DMS53 treated with DMSO at 0.1 percent for 48 hours (cell line): Measurements from ENCODE around the gene NACC2.
"Not testable (repeated sequence)": the region's sequence is repeated elsewhere in the genome, so short reads cannot be mapped to it uniquely, and the experiment has no call there.

Experiments used
- DNase-seq: peaks from one replicate; lab custom pipeline; 2025; ENCODE audit not compliant: unreplicated experiment; lab: John Stamatoyannopoulos, UW

Gene NACC2

DNA sequence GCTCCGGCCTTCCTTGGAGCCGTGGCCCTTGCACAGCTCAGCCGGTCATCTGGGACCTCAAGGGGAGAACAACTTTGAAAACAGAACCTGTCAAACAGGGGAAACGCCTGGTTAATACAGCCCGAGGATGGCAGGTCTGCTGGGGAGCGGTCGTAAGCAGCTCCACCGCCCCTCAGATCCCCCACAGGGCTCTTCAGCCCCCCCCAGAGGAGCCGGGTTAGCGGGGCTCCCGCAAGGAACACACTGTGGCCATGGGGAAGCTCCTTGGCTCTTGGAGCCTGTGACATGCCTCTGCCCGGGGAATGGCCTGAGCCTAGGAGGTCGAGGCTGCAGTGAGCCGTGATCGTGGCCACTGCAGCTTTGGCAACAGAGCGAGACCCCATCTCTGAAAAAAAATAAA lies 16.8 kb upstream of the NACC2 start:
- DNase-seq = no peak

DNA sequence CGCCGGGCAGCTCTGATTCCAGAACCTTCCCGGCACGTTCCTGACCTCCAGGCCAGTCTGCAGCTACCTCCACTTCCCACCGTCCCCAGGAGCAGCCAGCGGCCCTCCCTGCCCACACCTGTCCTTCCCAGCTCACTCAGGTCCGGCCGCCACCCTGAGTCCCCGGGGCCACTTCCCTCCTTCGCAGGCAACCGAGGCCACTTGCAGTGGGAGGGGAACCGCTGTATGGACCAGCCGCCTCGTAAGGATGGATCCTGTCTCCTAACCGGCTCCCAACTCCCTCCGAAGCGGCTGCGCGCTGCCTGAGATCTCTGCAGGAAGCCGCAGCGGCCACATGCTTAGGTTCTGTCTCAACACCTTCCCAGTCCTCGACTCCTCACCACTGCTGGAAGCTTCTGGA lies 16.1 kb upstream of the NACC2 start:
- DNase-seq = no peak

DNA sequence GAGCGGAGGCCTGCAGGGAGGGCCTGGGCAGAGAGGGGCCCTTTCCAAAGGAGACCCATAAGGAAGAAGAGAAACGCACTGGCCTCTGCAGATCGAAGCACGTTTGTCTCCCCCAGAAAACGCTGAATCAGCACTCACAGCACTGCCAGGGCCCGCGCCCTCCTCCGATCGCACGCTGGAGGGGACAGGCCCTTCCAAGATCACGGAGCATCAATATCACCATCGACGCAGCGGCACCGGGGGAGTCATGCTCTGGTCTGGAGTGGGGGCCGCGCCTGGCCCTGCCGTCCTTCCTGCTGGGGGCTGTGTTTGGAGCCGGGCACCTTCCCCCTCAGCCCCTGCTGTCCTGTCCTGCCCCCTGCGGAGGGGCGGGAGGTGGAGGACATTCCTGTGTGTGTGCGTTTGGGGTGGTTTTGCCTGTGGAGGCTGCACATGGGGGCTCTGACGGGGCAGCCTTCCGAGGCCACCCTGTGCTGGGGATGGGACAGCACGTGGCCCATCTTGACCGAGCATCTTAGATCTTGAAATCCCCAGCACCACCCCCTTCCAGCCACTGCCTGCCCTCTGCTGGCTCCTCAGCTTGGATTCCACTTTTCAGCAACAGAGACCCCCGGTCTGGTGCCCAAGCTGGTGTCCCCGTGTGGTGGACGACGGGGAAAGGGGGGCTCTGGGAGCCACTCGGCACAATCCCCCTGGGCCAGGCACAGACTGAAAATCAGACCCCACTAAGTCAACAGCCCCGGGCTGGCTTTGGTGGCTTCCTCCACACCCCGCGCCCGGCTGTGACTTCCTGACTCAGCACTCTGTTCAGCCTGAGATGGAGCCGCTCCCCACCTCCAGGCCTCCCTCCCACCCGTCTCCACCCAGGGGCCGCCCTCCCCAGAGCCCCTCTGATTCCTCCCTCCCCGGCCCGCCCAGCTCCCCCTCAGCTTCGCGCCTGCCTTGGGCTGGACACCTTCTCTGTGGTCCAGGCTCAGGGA lies 15.3 kb upstream of the NACC2 start:
- peak; percentile 58 for DNase-seq

DNA sequence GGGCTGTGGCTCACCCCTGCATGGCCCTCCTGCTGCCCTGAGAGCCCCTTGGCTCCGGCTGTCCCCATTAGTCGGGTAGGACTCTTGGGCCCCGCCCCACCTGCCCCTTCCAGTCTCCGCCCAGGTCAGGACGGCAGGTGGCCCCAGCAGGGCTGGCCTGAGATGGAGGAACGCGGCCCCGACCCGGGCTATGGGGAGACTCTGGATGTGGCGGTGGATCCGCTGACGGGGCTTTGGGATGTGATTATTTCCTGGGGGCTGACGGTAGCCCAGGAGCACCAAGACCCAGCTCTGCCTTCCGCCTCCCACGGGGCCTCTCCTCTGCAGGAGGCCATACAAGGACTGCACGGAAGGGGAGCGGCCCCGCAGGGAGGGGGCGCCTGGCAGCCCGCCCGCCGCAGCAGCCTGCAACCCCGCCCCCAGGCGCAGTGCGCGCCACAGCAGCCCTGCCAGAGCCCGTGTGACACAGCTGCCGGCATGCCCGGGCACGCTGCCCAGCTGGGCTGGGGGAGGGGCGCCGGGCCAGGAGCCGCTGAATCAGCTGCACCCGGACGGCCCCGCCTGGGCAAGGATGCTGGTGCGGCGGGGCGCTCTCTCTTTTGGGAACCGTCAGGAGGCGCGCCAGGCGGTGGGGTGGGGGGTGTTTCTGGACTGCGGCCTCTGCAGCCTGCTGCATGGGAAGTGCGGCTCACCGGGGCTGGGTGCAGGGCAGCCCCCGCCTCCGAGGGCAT lies 14.4 kb upstream of the NACC2 start:
- DNase-seq = peak; percentile 93

DNA sequence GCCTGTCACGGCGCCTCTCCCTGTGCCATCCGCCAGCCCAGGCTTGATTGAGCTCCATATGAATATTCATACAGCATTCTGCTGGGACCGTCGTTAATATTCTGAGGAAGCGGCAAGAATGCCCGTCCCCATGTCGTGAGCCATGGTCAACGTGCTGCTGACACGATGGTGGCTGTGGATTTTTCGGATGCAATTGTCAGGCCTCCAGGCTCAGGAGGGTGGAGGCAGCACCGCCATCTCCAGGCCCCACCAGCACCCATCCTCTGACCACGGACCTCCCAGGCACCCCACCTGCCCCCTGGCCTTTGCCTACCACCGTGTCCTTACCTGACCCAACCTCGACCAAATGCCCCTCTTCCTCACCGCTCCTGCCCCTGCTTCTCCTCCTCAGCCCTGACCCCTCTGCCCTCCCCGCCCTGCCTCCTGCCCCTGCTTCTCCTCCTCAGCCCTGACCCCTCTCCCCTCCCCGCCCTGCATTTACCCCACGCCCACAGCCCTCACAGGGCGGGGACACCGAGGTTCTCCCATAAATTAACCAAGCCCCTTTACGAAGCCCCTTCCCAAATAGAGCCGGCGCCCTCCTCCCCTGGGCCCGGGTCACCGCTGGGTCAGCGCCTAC lies 13.7 kb upstream of the NACC2 start:
- no peak for DNase-seq

DNA sequence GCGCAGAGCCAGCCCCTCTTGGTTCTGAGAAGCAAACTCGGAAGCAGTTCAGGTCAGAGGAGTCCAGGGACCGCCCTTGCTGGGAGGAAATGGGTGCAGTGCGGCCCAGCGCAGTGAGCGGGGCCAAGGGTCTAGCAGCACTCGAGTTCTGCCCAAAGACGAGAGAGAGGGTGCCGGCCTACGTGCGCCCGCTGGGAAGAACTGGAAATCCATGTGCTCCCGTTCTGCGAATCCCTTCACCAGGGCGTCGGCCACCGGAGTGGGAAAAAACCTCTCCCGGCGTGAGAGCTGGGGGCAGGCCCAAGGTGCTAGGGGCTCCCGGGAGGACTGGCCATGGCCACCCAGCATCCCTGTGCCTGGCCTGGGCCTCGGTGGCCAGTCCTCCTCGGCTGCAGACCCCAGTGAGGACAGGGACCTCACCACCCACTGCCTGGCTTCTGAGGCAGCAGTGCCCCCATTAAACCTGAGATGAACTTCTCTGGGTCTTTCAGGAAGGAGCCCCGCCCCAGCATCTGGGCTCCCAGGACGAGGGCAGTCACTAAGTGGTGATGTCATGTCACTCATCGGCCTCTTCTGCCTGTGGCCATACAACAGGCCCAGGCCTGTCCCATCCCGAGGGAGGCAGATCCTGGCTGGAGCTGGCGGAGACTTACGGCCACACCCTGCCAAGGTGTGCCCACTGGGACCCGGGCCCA lies 13.0 kb upstream of the NACC2 start:
- peak; percentile 93 for DNase-seq

DNA sequence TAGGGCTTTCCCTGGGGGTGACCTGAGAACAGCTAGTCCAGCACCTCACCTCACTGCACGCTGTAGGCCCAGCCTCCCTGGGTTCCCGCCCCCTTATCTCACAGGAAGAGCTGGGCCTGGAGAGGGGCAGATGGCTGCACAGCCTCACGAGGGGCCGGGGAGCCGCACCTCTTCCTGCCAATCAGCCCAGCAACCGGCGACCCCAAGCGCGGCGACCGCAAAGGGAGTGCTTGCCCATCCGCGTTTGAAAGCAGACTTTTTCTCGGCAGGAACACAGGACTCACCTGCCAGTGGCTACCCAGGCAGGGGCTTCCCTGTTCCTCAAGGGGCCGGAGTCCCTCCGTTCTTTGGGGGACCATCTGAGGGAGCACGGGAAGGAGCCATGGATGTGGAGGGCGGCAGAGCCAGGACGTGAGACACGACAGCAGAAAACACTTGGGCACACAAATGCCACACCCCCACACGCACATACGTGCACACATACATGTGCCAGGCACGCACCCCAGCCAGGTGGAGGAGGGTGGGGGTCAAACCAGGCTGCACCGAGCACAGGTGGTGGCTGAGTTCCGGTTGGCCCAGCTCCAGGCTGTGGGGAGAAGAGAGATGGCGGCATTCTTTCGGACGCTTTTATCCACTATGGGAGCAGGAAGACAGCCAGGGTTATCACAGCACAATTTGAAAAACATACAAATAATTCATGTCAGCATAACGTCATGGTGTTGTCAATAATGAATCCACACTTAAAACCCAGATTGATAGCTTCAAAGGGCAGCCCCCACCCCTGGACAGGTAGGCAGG lies 12.3 kb upstream of the NACC2 start:
- DNase-seq = peak; percentile 68

DNA sequence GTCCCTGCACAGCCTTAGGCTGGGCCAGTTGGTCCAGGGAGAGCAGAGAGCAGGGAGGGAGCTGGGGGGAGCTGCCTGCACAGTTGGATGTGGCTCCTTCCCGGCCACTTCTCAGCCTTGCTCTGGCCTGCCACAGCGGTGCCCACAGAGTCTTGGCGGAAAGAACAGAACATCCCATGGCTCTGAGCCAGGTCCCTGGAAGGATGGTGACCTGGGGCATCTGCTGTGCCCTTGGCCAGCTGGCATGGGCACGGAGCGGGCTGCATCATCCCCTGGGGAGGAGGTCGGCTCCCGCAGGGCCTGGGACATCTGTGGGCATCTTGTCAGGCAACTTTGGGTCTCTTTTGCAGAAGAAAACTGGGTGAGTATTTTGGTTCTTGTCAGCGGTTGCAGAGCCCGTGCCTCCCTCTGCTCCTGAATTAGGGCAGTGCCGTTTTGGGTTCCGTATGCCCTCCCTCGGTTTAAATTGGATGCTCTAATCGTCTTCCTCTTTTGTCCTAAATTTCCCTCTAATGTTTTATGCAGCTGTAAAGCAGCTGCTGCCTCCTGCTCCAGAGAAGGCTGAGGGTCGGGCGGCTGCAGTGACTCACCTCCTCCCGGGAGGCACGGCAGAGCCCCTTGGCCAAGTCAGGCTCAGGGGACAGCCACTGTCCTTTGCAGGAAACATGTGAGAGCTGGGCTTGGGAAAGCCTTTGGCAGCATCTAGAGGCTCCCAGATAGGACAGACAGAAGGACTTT lies 10.5 kb upstream of the NACC2 start:
- DNase-seq = no peak

DNA sequence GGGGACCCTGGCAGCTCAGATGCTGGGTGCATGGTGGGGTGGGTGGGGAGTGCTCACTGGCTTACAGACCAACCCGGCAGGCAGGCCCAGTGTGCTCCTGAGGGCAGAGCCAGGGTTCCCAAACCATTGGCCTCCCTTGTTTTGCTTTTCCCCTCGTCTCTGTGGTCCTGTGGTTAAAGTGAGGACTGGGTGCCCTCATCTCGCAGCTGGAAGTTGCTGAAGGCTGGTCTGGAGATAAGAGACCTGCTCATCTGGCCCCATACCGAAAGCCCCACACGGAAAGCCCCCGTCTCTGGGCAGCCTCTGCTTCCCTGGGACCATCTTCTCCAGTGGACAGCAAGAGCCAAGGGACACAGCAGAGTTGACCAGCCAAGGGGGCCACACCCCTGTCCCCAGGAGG lies 9.8 kb upstream of the NACC2 start:
- no peak for DNase-seq

DNA sequence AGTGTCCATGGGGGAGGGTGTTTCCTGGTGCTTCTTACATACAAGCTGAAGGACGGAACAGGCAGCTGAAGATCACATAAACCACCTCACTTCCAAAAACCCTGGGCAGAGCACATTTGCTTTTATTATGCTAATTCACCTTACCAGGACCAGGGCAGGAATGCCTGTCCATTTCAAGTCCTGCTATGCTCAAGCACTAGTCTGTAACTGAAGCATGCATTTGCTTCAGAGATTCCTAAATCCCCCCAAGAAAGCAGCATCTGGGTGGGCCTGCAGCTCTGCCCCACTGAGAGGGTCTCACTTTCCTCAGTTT lies 9.4 kb upstream of the NACC2 start:
- no peak for DNase-seq

DNA sequence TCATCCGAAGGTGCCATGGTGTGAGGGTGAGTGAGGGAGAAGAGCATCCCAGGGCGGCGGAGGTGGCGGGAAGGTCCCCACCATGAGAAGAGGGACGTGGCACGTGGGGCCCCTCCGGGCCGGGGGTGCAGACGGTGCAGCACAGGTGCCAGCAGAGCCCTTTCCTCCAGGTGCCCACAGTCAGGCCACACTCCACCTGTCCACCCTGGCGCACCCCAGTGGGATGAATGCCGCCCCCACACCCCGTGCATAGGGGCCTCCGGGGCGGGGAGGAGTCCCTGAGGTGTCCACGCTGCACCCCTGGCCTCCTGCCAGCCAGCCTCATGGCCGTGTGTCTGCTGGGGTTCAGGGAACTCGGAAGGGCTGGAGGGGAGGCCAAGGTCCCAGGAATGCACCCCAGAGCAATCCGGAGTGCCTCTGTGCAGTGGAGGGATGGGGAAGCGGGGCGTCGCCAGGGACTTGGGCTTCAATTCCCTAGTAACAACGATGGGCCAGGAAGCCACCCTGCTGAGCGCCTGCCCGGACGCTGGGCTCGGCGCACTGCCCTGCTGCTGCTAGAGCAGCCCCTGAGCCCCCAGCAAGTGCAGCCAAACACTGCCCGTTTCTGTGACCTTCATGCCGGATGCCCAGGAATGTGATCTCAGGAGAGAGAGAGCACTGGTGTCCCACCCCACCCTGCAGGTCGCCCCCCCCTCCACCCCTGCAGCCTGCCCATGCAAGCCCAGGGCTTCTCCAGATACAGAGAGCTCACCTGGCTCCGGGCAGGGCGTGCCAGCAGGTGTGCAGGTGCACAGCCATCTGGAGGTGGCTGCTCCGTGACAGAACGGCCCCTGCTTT lies 8.8 kb upstream of the NACC2 start:
- DNase-seq = peak; percentile 88

DNA sequence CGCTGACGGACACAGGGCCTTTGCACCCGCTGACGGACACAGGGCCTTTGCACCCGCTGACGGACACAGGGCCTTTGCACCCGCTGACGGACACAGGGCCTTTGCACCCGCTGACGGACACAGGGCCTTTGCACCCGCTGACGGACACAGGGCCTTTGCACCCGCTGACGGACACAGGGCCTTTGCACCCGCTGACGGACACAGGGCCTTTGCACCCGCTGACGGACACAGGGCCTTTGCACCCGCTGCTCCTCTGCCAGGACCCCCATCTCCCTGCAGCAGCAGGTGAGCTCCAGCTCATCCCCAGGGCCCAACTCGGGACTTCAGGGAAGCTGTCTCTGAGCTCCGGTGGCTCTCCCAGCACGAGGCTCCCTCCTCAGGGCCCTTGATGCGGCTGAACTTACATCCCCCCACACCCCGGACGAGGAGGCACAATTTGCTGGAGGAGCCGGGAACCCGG lies 6.6 kb upstream of the NACC2 start:
- DNase-seq = not testable (repeated sequence)

DNA sequence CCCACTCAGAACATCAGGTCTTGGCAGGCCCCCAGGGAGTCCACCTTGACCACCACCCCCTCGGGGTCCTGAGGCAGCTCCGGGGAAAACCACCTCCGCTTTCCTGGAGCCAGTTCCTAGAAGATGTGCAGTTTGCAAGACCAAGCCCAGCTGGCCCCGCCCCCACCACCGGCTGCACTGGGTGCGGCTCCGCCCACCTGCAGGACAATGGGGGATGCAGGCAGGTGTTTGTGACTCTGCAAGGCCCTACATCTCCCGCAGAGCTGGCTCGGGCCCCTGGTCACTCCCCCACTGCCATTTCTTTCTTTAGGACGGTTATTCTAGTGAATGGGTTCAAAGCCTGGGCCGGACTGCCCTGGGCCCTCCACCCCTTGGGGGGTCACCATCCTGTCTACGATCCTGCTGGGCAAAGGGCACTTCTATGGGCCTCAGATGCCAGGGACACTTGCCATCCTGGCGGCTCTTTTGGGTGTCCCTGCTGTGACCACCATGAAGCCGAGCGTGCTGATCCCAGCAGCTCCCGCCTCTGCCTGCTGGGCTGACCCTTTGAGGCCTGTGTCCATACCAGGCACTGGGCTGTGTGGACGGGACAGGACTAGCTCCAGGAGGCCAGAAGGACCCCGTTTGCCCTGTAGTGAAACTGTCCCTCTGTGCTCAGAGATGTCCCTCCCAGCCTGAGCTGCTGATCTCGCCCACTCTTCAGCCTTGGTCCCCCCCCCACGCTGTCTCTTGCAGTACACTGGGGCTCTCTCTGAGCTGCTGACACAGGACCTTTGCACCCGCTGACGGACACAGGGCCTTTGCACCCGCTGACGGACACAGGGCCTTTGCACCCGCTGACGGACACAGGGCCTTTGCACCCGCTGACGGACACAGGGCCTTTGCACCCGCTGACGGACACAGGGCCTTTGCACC lies 5.9 kb upstream of the NACC2 start:
- peak; percentile 59 for DNase-seq

DNA sequence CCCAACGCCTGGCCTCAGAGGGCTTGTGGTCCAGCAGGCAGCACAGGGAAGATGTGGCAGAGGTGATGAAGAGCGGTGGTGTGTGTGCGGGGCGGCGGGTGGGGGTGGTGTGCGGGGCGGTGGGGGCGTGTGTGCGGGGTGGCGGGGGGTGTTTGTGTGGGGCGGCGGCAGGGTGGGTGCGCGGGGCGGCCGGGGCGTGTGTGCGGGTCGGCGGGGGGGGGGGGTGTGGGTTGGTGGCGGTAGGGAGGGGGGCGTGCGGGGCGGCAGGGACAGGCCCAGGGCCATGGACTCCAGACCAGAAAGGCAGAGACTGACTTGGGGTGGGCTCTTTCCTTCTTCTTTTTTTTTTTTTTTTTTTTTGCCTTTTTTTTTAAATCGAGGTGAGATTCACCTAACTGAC lies 4.5 kb upstream of the NACC2 start:
- no peak for DNase-seq

DNA sequence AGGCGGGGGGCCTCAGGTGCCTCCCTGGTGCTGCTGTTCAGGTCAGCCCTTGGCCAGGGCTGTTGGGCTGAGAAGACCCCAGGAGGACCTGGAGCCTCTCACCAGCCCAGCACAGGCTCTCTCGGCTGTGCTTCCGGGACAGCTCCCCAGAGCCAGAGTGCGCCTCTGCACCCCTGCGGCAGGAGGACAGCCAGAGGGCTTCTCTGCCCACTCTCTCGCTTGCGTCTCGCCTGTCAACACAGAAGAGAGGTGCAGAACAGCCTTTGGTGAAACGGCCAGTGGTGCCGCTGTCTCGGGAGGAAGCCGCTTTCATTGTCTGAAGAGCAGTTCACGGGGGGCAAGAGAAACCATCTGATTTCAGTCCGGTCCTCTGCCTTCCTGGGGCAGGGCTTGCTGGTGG lies 3.8 kb upstream of the NACC2 start:
- DNase-seq = no peak

DNA sequence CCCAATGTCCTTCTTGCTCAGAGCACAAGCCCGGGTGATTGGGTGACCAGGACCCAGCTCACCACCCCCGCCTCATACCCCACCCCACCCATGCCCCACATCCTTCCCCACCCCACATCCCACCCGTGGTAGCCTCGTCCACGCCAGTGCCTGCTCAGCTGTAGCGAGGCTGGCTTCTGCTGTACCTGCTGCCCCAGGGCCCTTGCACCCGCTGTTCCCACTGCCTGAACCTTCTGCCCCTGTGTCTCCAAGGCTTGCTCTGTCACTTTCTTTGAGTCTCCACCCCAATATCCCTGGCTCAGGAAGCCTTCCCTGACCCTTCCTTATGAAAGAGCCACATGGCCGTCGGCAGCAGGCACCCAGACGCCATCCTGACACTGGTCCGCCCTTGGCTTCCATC lies 3.1 kb upstream of the NACC2 start:
- no peak for DNase-seq

DNA sequence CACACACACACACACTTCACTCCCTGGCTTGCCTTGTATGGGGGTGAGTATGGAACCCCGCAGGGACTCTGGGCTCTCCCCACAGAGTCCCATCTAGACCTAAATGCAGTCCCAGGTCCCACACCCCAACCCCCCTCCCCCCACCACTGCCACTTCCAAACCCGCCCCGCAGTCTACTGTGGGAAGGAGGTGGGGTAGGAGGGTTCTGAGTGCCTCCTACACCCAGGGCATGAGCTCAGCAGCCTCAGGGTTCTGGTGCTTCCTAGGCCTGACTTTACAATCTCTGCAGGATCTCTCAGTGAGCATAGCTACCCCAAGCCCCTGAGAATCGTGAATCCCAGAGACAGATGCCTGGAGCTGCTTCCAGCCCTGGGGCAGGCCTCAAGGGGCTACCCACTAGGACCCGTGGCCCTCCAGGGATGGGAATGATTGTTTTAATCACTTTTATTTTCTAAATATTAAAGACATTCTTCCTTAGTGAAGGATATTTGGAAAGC lies 1.5 kb upstream of the NACC2 start:
- no peak for DNase-seq
